ENCODE data around the gene CAPN14. TPM values are rescaled to one million over a fixed set of nuclear protein-coding genes. Genes with fewer than 3 reads are reported as not detected.

The CAPN14 gene
- total RNA-seq, 1 donor: 0.09 TPM

- H3K4me3 ChIP-seq (ENCODE audit: low read depth, low read length): peak within 1 kb of the TSS; percentile 78
- peak; percentile 64 for TF ChIP-seq CTCF (IDR thresholded peaks at IDR 0.05; ENCODE audit: insufficient read depth, low read length)
- DNase-seq (ENCODE audit: low read depth): peak; percentile 83
Measured at GRCh38 chr2:31233741-31234682, 16.7 kb upstream of the CAPN14 start, which contains the start of gene EHD3. TSS of gene EHD3 (plus strand) at chr2:31234152. CDS start at chr2:31234622, 470 bp downstream.

DNA sequence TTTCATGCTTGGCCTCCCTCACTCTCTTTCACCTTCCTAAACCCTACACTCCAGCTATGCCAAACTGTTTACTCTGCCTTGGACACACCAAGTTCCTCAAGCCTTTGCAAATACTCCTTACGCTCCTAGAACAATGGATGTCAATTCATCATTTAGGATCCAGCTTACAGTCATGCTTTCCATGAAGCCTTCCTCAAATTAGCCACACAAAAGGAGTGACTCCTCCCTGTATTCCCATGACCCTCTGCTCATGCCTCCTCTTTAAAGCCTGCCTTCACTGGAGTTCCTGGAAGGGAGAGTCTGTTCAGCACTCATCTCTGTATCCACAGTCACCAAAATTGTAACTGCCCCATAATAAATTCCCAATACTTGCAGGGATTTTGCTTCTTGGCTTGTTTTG lies 15.9 kb upstream of the CAPN14 start:
- H3K4me3 ChIP-seq (ENCODE audit: low read depth, low read length): peak overlapping the region; percentile 78
- TF ChIP-seq CTCF (IDR thresholded peaks at IDR 0.05; ENCODE audit: insufficient read depth, low read length): no peak
- peak; percentile 44 for DNase-seq (ENCODE audit: low read depth)

- H3K4me3 ChIP-seq (ENCODE audit: low read depth, low read length): no peak overlapping the region
- DNase-seq (ENCODE audit: low read depth): no peak
- no peak for TF ChIP-seq CTCF (IDR thresholded peaks at IDR 0.05; ENCODE audit: insufficient read depth, low read length)
Measured at GRCh38 chr2:31232586-31232985, 15.3 kb upstream of the CAPN14 start.

GRCh38 chr2:31231571-31232302 lies 14.4 kb upstream of the CAPN14 start:
- no peak for TF ChIP-seq CTCF (IDR thresholded peaks at IDR 0.05; ENCODE audit: insufficient read depth, low read length)
- no peak for DNase-seq (ENCODE audit: low read depth)
- H3K4me3 ChIP-seq (ENCODE audit: low read depth, low read length): no peak overlapping the region

DNA sequence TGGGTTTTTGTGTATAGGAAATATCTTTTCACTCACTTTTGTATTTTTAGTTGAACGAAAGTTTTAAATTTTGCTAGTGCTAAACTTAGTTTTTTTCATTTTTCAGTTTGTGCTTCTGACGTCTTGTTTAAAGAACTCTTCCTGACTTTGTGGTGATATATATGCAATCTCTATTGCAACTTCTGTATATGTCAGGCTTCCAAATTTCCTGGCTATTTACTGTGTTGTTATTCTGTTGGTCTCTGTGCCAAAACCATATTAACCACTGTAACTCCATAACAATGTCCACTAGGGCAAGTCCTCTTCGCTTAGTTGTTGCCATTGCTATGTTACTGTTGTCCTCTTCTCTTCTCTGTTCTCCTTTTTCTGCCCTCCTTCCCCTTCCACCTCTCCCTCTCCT lies 13.4 kb upstream of the CAPN14 start:
- TF ChIP-seq CTCF (IDR thresholded peaks at IDR 0.05; ENCODE audit: insufficient read depth, low read length): no peak
- no peak for DNase-seq (ENCODE audit: low read depth)
- H3K4me3 ChIP-seq (ENCODE audit: low read depth, low read length): no peak overlapping the region

DNA sequence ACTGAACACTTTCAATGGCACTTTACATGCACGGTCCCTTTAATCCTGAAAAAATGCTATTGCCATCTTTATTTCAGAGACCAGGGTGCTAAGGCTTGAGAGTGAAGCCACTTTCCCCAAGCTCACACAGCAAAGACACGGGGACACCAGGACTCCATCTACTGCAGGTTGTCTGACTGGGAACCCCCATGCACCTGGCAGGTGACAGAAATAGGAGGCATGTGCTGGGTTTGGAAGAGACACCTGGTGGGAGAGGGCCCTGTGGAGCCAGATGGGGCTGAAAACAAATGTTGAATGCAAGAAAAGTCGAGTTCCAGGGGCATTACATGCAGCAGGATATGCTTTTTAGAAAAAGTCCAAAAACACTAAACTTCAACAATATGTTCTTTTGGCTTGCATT lies 11.4 kb upstream of the CAPN14 start:
- TF ChIP-seq CTCF (IDR thresholded peaks at IDR 0.05; ENCODE audit: insufficient read depth, low read length): no peak
- H3K4me3 ChIP-seq (ENCODE audit: low read depth, low read length): no peak overlapping the region
- no peak for DNase-seq (ENCODE audit: low read depth)

All from fibroblast of the aortic adventitia (primary cell).